Endodermal cell (in vitro differentiated cells): ENCODE results near the gene CHMP1A. TPM values are rescaled to one million over a fixed set of nuclear protein-coding genes. Genes with fewer than 3 reads are reported as not detected.
A peak's percentile ranks its signal among the peaks of the same experiment; 100 is the strongest.
"Not testable (repeated sequence)": the region's sequence is repeated elsewhere in the genome, so short reads cannot be mapped to it uniquely, and the experiment has no call there.

Experiments
- DNase-seq: peaks from one replicate; pipeline ENCODE4 v3.0.0-alpha.2; 2017
- H3K27ac ChIP-seq: 2 replicates; pipeline ENCODE4 v1.5.1; 2013; ENCODE audit warnings: mild to moderate bottlenecking, low read depth, low read length, moderate library complexity
- H3K27me3 ChIP-seq: 2 replicates; pipeline ENCODE4 v1.6.1; 2013; ENCODE audit warnings: mild to moderate bottlenecking, low read length, moderate library complexity; ENCODE audit not compliant: insufficient read depth, control insufficient read depth, poor library complexity, severe bottlenecking
- H3K36me3 ChIP-seq: 2 replicates; pipeline ENCODE4 v1.7.0; 2013; ENCODE audit warnings: mild to moderate bottlenecking, low read length, moderate library complexity; ENCODE audit not compliant: control insufficient read depth, insufficient read depth
- H3K4me1 ChIP-seq: one replicate; pipeline ENCODE4 v1.7.0; 2013; ENCODE audit warnings: low read length; ENCODE audit not compliant: control insufficient read depth, insufficient read depth
- H3K4me3 ChIP-seq: 2 replicates; pipeline ENCODE4 v1.5.1; 2013; ENCODE audit warnings: mild to moderate bottlenecking, low read length, moderate library complexity
- H3K9ac ChIP-seq: 2 replicates; pipeline ENCODE4 v1.6.1; 2013; ENCODE audit warnings: mild to moderate bottlenecking, low read length, moderate library complexity; ENCODE audit not compliant: poor library complexity, severe bottlenecking; ENCODE audit errors: extremely low read depth
- H3K9me3 ChIP-seq: 2 replicates; pipeline ENCODE4 v1.6.1; 2013; ENCODE audit warnings: mild to moderate bottlenecking, low read length, moderate library complexity; ENCODE audit not compliant: control insufficient read depth
- H3K27ac Mint-ChIP-seq: 2 replicates; pipeline ENCODE4 v1.8.0; 2020; ENCODE audit warnings: mixed read lengths
- H3K27me3 Mint-ChIP-seq: 2 replicates; pipeline ENCODE4 v1.8.0; 2021; ENCODE audit warnings: mild to moderate bottlenecking, mixed read lengths; ENCODE audit not compliant: insufficient read depth
- H3K36me3 Mint-ChIP-seq: 2 replicates; pipeline ENCODE4 v1.8.0; 2020; ENCODE audit warnings: low read depth, mixed read lengths
- H3K4me1 Mint-ChIP-seq: 2 replicates; pipeline ENCODE4 v1.8.0; 2020; ENCODE audit warnings: mixed read lengths
- H3K4me3 Mint-ChIP-seq: 2 replicates; pipeline ENCODE4 v1.8.0; 2020; ENCODE audit warnings: mild to moderate bottlenecking, moderate library complexity, mixed read lengths
- H3K9me3 Mint-ChIP-seq: 2 replicates; pipeline ENCODE4 v1.8.0; 2020; ENCODE audit warnings: mild to moderate bottlenecking, mixed read lengths
- WGBS, 2 experiments: methylation state at CpG; one replicate each; pipeline versions ENCODE4 v1.1.5 to v1.1.7; 2013; ENCODE audit warnings: missing lambda C conversion rate in 2 of 2, mixed read lengths in 1 of 2; ENCODE audit not compliant: insufficient coverage in 1 of 2, insufficient read length in 1 of 2; 5-methylcytosine and 5-hydroxymethylcytosine counted together
- total RNA-seq, 2 donors: library from RNA; stranded (reverse); fragmentation: NEBNext Ultra II Directional in 1 of 2; extraction: Animal tissue kit (Norgen Biotek cat#: 25700) in 1 of 2; gene quantifications; 2 replicates in 1 of 2; 3 replicates in 1 of 2; pipeline ENCODE4 v1.2.1, GENCODE V29; 2021
- TF ChIP-seq, protein P1 (sequence below): fragments of 200-600 bp; sonication (generic); conservative IDR thresholded peaks from 2 replicates; pipeline ENCODE4 v1.5.0; 2021; ENCODE audit warnings: antibody characterized with exemption, mild to moderate bottlenecking

Gene CHMP1A
- total RNA-seq, 2 donors from 2014 or later: 104 to 106 TPM

GRCh38 chr16:89695086-89695874, 37.8 kb upstream of the CHMP1A start:
- no peaks in the 10 kb centered on the region for H3K27me3 ChIP-seq
- no peaks in the 10 kb centered on the region for H3K9me3 ChIP-seq
- no peaks in the 10 kb centered on the region for H3K9me3 Mint-ChIP-seq
- H3K27ac ChIP-seq: no peak overlapping the region
- H3K9ac ChIP-seq: no peak overlapping the region
- H3K36me3 ChIP-seq: peaks cover 42% of the 10 kb centered on the region
- TF ChIP-seq, protein P1, sequence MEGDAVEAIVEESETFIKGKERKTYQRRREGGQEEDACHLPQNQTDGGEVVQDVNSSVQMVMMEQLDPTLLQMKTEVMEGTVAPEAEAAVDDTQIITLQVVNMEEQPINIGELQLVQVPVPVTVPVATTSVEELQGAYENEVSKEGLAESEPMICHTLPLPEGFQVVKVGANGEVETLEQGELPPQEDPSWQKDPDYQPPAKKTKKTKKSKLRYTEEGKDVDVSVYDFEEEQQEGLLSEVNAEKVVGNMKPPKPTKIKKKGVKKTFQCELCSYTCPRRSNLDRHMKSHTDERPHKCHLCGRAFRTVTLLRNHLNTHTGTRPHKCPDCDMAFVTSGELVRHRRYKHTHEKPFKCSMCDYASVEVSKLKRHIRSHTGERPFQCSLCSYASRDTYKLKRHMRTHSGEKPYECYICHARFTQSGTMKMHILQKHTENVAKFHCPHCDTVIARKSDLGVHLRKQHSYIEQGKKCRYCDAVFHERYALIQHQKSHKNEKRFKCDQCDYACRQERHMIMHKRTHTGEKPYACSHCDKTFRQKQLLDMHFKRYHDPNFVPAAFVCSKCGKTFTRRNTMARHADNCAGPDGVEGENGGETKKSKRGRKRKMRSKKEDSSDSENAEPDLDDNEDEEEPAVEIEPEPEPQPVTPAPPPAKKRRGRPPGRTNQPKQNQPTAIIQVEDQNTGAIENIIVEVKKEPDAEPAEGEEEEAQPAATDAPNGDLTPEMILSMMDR: no peak
- H3K4me3 ChIP-seq: no peak overlapping the region
- H3K4me1 ChIP-seq: peaks cover 4% of the 10 kb centered on the region
- 95 to 98% methylated on average over 16 to 31 of the region's 31 CpGs for WGBS, 2 experiments
- H3K4me1 Mint-ChIP-seq: peaks cover 4% of the 10 kb centered on the region
- H3K4me3 Mint-ChIP-seq: no peak overlapping the region
- H3K27me3 Mint-ChIP-seq: no peaks in the 10 kb centered on the region
- peak overlapping the region; percentile 64 for H3K27ac Mint-ChIP-seq
- peak; percentile 56 for DNase-seq
- H3K36me3 Mint-ChIP-seq: peaks cover 48% of the 10 kb centered on the region

GRCh38 chr16:89694784-89695085, 37.2 kb upstream of the CHMP1A start:
- H3K4me1 ChIP-seq, H3K27ac ChIP-seq, H3K27me3 Mint-ChIP-seq, H3K9me3 Mint-ChIP-seq, H3K4me1 Mint-ChIP-seq, H3K9ac ChIP-seq, H3K4me3 ChIP-seq, H3K4me3 Mint-ChIP-seq, H3K27me3 ChIP-seq, DNase-seq, H3K9me3 ChIP-seq: not testable (repeated sequence)
- peaks cover 45% of the 10 kb centered on the region for H3K36me3 ChIP-seq
- WGBS, 2 experiments: 92 to 100% methylated on average over 4 to 23 of the region's 23 CpGs
- H3K27ac Mint-ChIP-seq: peak overlapping the region; percentile 21
- H3K36me3 Mint-ChIP-seq: peaks cover 51% of the 10 kb centered on the region

GRCh38 chr16:89693931-89694783, 36.6 kb upstream of the CHMP1A start:
- TF ChIP-seq, protein P1: no peak
- H3K27me3 ChIP-seq: no peaks in the 10 kb centered on the region
- no peak for DNase-seq
- no peak overlapping the region for H3K9ac ChIP-seq
- peaks cover 46% of the 10 kb centered on the region for H3K36me3 ChIP-seq
- H3K9me3 Mint-ChIP-seq: no peaks in the 10 kb centered on the region
- H3K4me1 ChIP-seq: no peaks in the 10 kb centered on the region
- no peak overlapping the region for H3K4me3 Mint-ChIP-seq
- H3K4me3 ChIP-seq: no peak overlapping the region
- no peaks in the 10 kb centered on the region for H3K27me3 Mint-ChIP-seq
- H3K9me3 ChIP-seq: no peaks in the 10 kb centered on the region
- no peaks in the 10 kb centered on the region for H3K4me1 Mint-ChIP-seq
- H3K36me3 Mint-ChIP-seq: peaks cover 51% of the 10 kb centered on the region
- no peak overlapping the region for H3K27ac ChIP-seq
- 90 to 91% methylated on average over 30 to 32 of the region's 32 CpGs for WGBS, 2 experiments
- peak overlapping the region; percentile 70 for H3K27ac Mint-ChIP-seq
